GM18502 (cell line): ENCODE measurements around the gene DACT3.

Experiments used
- ATAC-seq: cut with Tn5 transposase; IDR thresholded peaks from one replicate; pipeline ENCODE4 v1.9.1; 2021; ENCODE audit warnings: mild to moderate bottlenecking; ENCODE audit not compliant: unreplicated experiment, poor library complexity

DACT3 gene

GRCh38 chr19:46614114-46614722 lies 46.8 kb downstream of the DACT3 start:
- ATAC-seq: no peak

GRCh38 chr19:46613525-46613924 lies 47.5 kb downstream of the DACT3 start:
- no peak for ATAC-seq

- no peak for ATAC-seq
These were observed 49.2 kb downstream of the DACT3 start for GRCh38 chr19:46611776-46612175.

- ATAC-seq: no peak
These were observed 49.9 kb downstream of the DACT3 start for GRCh38 chr19:46610851-46611770.

- ATAC-seq: no peak
These were observed 50.6 kb downstream of the DACT3 start for GRCh38 chr19:46610413-46610775.

GRCh38 chr19:46609511-46610412 lies 51.2 kb downstream of the DACT3 start:
- ATAC-seq: no peak

- ATAC-seq: no peak
These were observed 52.2 kb downstream of the DACT3 start for GRCh38 chr19:46608581-46609345.

- no peak for ATAC-seq
These were observed 52.8 kb downstream of the DACT3 start for GRCh38 chr19:46608178-46608577.

- no peak for ATAC-seq
These were observed 53.5 kb downstream of the DACT3 start for GRCh38 chr19:46607448-46607841.

- ATAC-seq: no peak
These were observed 54.1 kb downstream of the DACT3 start for GRCh38 chr19:46606681-46607447.

- ATAC-seq: no peak
These were observed 55.0 kb downstream of the DACT3 start for GRCh38 chr19:46606019-46606418.

GRCh38 chr19:46605356-46605821 lies 55.6 kb downstream of the DACT3 start:
- ATAC-seq: no peak

- no peak for ATAC-seq
These were observed 56.1 kb downstream of the DACT3 start for GRCh38 chr19:46604781-46605355.

GRCh38 chr19:46603752-46604231 lies 57.2 kb downstream of the DACT3 start:
- ATAC-seq: no peak

GRCh38 chr19:46603195-46603637 lies 57.8 kb downstream of the DACT3 start:
- no peak for ATAC-seq

GRCh38 chr19:46602392-46603194 lies 58.4 kb downstream of the DACT3 start:
- no peak for ATAC-seq

- ATAC-seq: no peak
These were observed 59.4 kb downstream of the DACT3 start, which contains the start of gene CALM3 for GRCh38 chr19:46601318-46602224. TSS of gene CALM3 (plus strand) at chr19:46601330. CDS start at chr19:46601435, 105 bp downstream.
